Stomach (tissue), 9 donors: ENCODE data around the gene PPP2R5B. TPM values are rescaled to one million over a fixed set of nuclear protein-coding genes. Genes with fewer than 3 reads are reported as not detected.

ENCODE experiments used
- DNase-seq, 2 donors: peaks; one replicate each; pipeline versions ENCODE4 v3.0.0 to v3.0.0-alpha.2; 2013 to 2019
- H3K27ac ChIP-seq, 5 donors: fragments of 200-600 bp in 4 of 5; sonication (generic) in 4 of 5; one replicate each; pipeline ENCODE4 v1.5.1; 2013 to 2019; ENCODE audit warnings: mild to moderate bottlenecking in 1 of 5, moderate library complexity in 1 of 5
- H3K27me3 ChIP-seq, 3 donors: fragments of 200-600 bp; sonication (generic); one replicate each; pipeline ENCODE4 v1.5.1; 2017 to 2019; ENCODE audit warnings: mixed run types in 1 of 3
- H3K36me3 ChIP-seq, 4 donors: fragments of 200-600 bp; sonication (generic); 1 replicate in 3 of 4; 2 replicates in 1 of 4; pipeline ENCODE4 v1.5.1; 2016 to 2019
- H3K4me1 ChIP-seq, 4 donors: fragments of 200-600 bp; sonication (generic); one replicate each; pipeline ENCODE4 v1.5.1; 2016 to 2019
- H3K4me3 ChIP-seq, 4 donors: fragments of 200-600 bp; sonication (generic) in 3 of 4; one replicate each; pipeline ENCODE4 v1.5.1; 2016 to 2019; ENCODE audit warnings: mild to moderate bottlenecking in 1 of 4
- H3K9me3 ChIP-seq, 4 donors: fragments of 200-600 bp; sonication (generic); one replicate each; pipeline ENCODE4 v1.5.1; 2016 to 2019
- EP300 ChIP-seq: sonication (generic); formaldehyde crosslinking; IDR thresholded peaks from one replicate; pipeline ENCODE4 v1.6.1; 2017; ENCODE audit warnings: antibody characterized with exemption
- POLR2A ChIP-seq, 4 donors: fragments of 450-650 bp; IDR thresholded peaks; one replicate each; pipeline ENCODE4 v1.6.1; 2016; ENCODE audit warnings: antibody characterized with exemption in 4 of 4, control low read depth in 2 of 4, mild to moderate bottlenecking in 1 of 4, moderate library complexity in 1 of 4
- POLR2AphosphoS5 ChIP-seq, 3 donors: sonication (generic); formaldehyde crosslinking; IDR thresholded peaks; one replicate each; pipeline ENCODE4 v1.6.1; 2016; ENCODE audit warnings: antibody characterized with exemption in 3 of 3
- WGBS, 5 donors: extraction: QIAGEN DNeasy Blood & Tissue Kit in 3 of 5; methylation state at CpG; one replicate each; pipeline versions ENCODE4 v1.1.5 to v1.1.7; 2013 to 2018; 5-methylcytosine and 5-hydroxymethylcytosine counted together
- intact Hi-C: fragments of 100-400 bp; cut with DNase I; formaldehyde crosslinking; loops from one replicate; pipeline ENCODE4 v1.15.1; 2023; ENCODE audit warnings: low total_unique reads
- polyA plus RNA-seq, 3 donors: library from polyadenylated mRNA; stranded (reverse); fragments of 200-250 nt; gene quantifications; one replicate each; pipeline ENCODE4 v1.2.3, GENCODE V29; 2013
- total RNA-seq, 5 donors: library from RNA; depleted of rRNA; stranded (reverse); fragments of >200 nt; gene quantifications; one replicate each; pipeline versions ENCODE4 v1.1.0 to v1.2.3, GENCODE V29; 2014 to 2016
- TF ChIP-seq, protein P1 (sequence below), 7 experiments: fragments of 450-650 bp in 4 of 7; fragments of 200-600 bp in 3 of 7; sonication (generic) in 3 of 7; IDR thresholded peaks; one replicate each; pipeline ENCODE4 v1.5.1; 2016 to 2019; ENCODE audit warnings: antibody characterized with exemption in 7 of 7, control low read depth in 2 of 7, mild to moderate bottlenecking in 1 of 7
- donor health status: healthy with polysubstance abuse.
- donor health status: Bipolar disorder and iron deficiency.
- donor health status: healthy.

The PPP2R5B gene
- total and polyA plus RNA-seq, 8 donors, result 6.6 to 75.6 (median 13.2) TPM

DNA sequence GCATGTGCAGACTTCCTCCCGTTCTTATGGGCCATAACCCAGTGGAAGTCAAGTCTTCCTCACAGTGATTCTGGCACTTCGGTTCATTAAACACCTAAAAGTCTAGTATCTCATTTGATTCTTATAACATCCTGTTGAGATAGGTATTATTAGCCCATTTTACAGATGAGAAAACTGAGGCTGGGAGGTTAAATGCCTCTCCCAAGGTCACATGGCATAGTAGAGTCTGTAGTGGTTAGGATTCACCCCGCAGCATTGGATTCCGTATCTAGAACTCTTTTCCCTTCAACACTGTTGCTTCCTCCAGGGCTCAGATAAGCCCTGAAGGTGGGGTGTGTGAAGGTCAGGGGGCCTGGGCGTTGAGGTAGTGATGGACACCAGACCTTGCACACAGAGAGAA, 7.8 kb downstream of the PPP2R5B start:
- DNase-seq, result no peak
- peaks cover 52 to 79% (median 77%) of the 10 kb centered on the region in 4 donors for H3K36me3 ChIP-seq

DNA sequence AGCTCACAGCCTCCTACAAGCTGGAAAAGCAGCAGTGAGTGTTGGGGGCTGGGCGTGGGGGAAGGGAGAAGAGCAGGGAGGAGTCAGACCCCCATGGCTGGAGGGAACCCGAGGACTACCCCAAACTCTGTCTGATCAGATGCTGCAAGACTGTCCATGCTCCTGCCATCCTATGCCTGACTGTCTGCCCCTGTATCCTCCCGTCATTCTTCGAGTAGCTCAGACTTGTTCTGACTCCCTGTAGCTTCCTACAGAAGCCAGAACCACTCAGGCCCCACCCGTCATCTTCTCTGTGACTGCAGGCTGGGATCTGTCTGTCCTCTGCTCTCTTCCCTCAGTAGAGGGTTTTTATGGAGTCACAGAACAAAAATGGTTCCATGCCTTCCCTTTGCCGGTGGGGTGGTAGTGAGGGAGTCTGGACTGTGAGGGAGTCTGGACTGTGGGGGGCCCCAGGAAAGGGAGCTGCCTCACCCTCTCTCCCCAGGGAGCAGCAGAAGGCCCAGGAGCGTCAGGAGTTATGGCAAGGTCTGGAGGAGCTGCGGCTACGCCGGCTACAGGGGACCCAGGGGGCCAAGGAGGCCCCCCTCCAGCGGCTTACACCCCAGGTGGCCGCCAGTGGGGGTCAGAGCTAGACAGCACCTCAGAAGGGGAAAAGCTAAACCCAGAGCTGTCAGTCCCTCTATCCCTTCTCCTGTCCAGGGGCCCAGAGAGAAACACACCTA, 8.9 kb downstream of the PPP2R5B start:
- DNase-seq, result no peak
- WGBS, 5 donors, result 89 to 94% (median 91%) methylated on average over 6 to 12 of the region's 12 CpGs
- peaks cover 0 to 10% (median 5%) of the 10 kb centered on the region in 4 donors for H3K4me1 ChIP-seq
- no peak overlapping the region for H3K27ac ChIP-seq
- H3K36me3 ChIP-seq, result peaks cover 49 to 69% (median 67%) of the 10 kb centered on the region in 4 donors
- intact Hi-C loops, result no loop called here
- H3K27me3 ChIP-seq, result no peaks in the 10 kb centered on the region
- TF ChIP-seq POLR2A (IDR thresholded peaks at IDR 0.05) (no peak), POLR2AphosphoS5 (IDR thresholded peaks at IDR 0.05) (no peak), EP300 (no peak)
- TF ChIP-seq, protein P1, sequence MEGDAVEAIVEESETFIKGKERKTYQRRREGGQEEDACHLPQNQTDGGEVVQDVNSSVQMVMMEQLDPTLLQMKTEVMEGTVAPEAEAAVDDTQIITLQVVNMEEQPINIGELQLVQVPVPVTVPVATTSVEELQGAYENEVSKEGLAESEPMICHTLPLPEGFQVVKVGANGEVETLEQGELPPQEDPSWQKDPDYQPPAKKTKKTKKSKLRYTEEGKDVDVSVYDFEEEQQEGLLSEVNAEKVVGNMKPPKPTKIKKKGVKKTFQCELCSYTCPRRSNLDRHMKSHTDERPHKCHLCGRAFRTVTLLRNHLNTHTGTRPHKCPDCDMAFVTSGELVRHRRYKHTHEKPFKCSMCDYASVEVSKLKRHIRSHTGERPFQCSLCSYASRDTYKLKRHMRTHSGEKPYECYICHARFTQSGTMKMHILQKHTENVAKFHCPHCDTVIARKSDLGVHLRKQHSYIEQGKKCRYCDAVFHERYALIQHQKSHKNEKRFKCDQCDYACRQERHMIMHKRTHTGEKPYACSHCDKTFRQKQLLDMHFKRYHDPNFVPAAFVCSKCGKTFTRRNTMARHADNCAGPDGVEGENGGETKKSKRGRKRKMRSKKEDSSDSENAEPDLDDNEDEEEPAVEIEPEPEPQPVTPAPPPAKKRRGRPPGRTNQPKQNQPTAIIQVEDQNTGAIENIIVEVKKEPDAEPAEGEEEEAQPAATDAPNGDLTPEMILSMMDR (IDR thresholded peaks at IDR 0.05), result no peak
- H3K4me3 ChIP-seq, result no peak overlapping the region
- H3K9me3 ChIP-seq, result no peaks in the 10 kb centered on the region

More for the DNA sequence above, 7.8 kb downstream of the PPP2R5B start:
- Histone ChIP-seq H3K9me3 (no peaks in the 10 kb centered on the region), H3K27me3 (no peaks in the 10 kb centered on the region), H3K4me3 (no peak overlapping the region), H3K4me1 (peaks cover 0 to 10% (median 5%) of the 10 kb centered on the region in 4 donors), H3K27ac (no peak overlapping the region)
- WGBS, 5 donors, result 84 to 90% (median 87%) methylated on average over 5 of the region's 5 CpGs
- no peak for TF ChIP-seq EP300
- TF ChIP-seq, protein P1 (IDR thresholded peaks at IDR 0.05), result no peak
- intact Hi-C loops, result no loop called here

DNA sequence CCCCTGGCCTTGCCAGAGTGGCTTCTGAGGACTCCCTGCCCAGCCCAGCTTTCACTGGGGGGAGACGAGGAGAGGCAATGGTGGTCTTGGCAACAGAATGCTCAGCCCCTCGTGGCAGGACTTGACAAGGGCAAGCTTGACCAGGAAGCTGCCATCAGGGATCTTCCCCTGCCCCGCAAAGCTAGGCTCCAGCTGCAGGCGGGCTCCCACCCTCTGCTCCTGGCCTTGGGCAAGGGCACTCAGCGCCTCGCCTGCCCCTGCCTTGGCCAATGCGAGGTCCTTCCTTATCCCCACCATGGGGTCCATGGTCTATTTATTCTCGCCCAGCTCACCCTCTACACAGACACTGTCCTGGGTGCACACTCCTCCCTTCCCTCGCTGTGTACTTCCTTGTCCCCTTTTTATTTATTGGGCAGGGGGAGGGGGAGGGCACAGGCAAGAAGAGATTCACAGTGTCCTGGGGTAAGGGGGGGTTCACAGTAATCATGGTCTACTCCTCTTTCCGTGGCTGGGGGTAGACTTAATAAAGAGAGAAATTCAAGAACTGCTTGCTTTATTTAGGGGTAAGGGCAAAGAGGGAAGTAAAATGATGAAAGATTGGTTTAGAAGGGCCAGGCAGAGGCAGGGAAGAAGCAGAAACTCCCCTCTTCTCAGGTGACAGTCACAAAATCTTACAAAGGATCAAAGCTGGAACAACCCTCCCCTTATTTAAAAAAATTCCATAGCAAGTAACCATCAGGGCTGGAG, 9.6 kb downstream of the PPP2R5B start:
- Histone ChIP-seq H3K27me3 (no peaks in the 10 kb centered on the region), H3K36me3 (peaks cover 43 to 61% (median 60%) of the 10 kb centered on the region in 4 donors), H3K4me1 (peaks cover 0 to 10% (median 5%) of the 10 kb centered on the region in 4 donors), H3K27ac (no peak overlapping the region), H3K9me3 (no peaks in the 10 kb centered on the region), H3K4me3 (no peak overlapping the region)
- DNase-seq, result no peak
- whole genome bisulfite sequencing, 5 donors, result 84 to 91% (median 91%) methylated on average over 8 to 10 of the region's 10 CpGs
- intact Hi-C loops, result no loop called here
- TF ChIP-seq POLR2A (IDR thresholded peaks at IDR 0.05), result no peak
- TF ChIP-seq, protein P1 (IDR thresholded peaks at IDR 0.05), result no peak
- TF ChIP-seq EP300, result no peak
- TF ChIP-seq POLR2AphosphoS5 (IDR thresholded peaks at IDR 0.05), result no peak

DNA sequence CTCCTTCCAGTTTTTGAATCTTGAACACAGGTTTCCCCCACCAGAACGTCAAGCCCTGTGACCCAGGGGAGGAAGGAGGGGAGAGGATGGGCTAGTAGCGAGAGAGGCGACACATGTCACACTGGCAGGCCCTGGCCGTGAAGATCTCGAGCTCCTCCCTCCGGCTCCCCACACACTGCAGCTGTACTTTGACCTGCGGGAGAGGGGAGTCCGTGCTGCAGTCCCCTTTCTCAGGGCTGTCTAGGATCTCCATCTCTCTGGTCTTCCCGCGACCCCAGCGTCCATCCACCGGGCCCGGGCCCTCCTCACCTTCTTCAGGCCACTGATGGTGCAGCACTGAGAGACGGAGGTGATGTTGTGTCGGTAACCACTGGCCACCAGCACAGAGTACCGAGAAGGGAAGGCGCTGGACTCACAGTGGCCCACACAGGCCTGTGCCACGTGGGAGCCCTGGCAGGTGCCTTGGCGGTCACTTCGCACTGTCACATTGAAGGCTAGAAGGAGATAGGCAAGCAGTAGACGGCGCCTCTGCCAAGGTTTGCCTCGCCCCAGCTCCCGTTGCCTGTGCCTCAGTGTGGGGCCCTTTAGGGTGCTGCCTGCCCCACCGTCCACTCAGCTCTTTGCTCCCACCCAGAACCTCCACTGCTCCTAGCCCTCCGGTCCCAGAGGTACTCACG, 10.3 kb downstream of the PPP2R5B start:
- Histone ChIP-seq H3K9me3 (no peaks in the 10 kb centered on the region), H3K4me1 (peaks cover 0 to 10% (median 5%) of the 10 kb centered on the region in 4 donors), H3K4me3 (no peak overlapping the region), H3K27ac (no peak overlapping the region), H3K27me3 (no peaks in the 10 kb centered on the region), H3K36me3 (peaks cover 39 to 54% (median 53%) of the 10 kb centered on the region in 4 donors)
- intact Hi-C loops, result no loop called here
- no peak for DNase-seq
- TF ChIP-seq, protein P1 (IDR thresholded peaks at IDR 0.05), result no peak
- TF ChIP-seq POLR2AphosphoS5 (IDR thresholded peaks at IDR 0.05) (no peak), POLR2A (IDR thresholded peaks at IDR 0.05) (no peak), EP300 (no peak)
- 63 to 83% (median 68%) methylated on average over 24 to 27 of the region's 27 CpGs for WGBS, 5 donors
